GM19099 (cell line): ENCODE measurements around the gene ZC3H18.

Source experiments
- POLR2A ChIP-seq: IDR thresholded peaks from 3 replicates; pipeline ENCODE4 v1.6.1; 2011; ENCODE audit warnings: low read depth; ENCODE audit not compliant: insufficient read length; ENCODE audit errors: extremely low read depth

ZC3H18 gene

DNA sequence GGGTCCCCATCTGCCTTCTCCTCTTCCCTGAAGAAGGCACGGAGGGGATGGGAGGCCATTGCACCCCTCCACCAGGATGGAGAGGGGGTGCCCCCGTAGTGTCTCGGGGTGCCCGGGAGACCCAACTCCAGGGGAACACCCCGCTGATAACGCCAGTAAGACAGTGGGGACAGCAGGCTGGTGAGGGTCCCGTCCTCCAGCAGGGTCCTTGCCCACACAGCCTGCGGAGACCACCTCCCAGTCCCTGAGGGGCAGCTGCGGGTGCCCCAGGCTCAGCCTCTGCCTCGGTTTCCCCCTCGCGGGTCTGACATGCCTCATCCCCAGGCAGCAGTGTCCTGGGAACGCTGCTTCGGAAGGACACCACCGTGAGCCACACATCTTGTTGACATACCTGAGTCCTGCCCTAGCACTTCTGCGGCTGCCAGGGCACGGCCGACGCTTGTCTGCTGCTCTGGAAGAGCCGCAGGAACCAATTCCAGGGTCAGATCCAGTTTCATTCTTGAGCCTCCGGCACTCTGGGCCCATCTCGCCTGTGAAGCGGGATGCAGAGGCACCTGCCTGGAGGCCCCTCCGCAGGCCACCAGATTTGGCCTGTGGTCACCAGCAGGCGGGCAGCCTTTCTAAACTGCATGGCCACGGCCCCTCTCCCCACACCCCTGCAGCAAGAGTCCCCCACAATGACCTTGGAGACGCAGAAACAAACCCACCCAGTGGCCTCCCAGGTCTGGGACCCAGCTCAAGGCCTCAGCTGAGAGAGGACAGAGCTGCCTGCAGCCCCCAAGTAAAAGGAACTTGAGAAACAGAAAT is 39.9 kb upstream of the ZC3H18 start:
- no peak for TF ChIP-seq POLR2A

DNA sequence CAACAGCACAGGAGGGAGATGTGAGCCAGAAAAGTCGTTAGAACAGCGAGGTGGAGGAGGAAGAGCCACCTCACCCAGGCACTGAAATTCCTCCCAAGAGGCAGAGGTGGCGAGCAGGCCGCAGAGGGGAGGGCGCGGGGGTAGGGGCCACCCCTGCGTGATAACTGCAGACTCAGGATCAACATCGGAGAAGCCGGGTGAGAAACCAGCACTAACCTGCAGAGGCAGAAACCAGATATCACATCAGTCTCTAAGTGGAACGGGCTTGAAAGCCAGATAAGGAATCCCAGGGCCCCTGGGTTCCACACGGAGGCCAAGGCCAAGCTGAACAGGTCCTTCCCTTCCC is 39.4 kb upstream of the ZC3H18 start:
- no peak for TF ChIP-seq POLR2A

DNA sequence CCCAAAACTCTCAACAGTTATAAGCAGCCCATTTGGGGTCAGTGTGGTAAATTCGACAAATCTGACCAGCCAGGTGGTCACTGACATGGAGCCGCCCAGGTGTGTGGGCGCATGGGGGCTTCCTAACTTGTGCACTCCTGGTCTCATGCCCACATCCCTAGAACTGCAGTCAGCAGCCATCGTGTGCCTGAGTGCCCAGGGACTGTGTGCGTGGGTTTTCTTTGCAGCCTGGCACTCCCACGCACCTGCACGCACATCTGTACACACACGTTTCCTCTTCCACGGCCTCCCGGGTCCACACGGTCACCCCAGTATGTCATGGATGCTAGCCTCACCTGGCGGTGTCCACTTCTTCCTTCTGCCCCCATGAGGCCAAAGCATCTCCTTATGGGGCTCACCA is 38.9 kb upstream of the ZC3H18 start:
- no peak for TF ChIP-seq POLR2A

DNA sequence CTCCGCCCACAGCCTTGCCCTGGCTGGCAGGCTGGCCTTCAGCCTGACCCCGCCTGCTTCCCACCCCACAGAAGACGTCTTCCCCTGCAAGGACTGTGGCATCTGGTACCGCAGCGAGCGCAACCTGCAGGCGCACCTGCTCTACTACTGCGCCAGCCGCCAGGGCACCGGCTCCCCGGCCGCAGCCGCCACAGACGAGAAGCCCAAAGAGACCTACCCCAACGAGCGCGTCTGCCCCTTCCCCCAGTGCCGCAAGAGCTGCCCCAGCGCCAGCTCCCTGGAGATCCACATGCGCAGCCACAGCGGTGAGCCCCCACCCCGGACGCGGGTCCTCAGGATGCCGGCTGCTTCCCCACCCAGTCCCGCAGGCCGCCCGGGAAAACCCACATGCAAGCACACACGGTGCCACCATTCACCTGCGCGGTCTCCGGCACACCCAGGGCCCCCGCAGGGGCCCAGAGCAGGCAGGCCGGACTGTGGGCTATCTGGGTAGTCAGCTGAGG is 38.2 kb upstream of the ZC3H18 start:
- TF ChIP-seq POLR2A = no peak

DNA sequence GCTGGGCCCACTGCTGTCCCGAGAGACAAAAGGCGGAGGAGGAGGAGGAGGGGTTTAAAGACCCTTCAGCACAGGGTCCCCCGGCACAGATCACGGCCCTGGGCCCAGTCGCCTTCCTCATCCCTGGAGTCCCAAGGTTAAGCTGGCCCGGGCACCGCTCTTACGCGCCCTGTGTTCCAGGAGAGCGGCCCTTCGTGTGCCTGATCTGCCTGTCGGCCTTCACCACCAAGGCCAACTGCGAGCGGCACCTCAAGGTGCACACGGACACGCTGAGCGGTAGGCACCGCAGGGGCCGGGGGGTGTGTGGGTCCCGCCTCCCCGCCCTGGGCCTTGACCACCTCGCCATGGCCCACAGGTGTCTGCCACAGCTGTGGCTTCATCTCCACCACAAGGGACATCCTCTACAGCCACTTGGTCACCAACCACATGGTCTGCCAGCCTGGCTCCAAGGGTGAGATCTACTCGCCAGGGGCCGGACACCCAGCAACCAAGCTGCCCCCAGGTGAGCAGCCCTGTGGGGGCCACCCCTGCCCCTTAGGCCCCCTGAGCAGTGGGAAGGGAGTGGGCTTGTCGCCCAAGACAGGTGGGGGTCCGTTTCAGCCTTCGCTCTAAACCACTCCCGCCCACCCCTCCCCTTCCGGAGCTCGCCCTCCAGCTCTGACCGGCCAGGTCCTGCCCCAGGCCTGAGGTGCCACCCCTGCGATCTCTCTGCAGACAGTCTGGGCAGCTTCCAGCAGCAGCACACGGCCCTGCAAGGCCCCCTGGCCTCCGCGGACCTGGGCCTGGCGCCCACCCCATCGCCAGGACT is 37.6 kb upstream of the ZC3H18 start:
- no peak for TF ChIP-seq POLR2A

DNA sequence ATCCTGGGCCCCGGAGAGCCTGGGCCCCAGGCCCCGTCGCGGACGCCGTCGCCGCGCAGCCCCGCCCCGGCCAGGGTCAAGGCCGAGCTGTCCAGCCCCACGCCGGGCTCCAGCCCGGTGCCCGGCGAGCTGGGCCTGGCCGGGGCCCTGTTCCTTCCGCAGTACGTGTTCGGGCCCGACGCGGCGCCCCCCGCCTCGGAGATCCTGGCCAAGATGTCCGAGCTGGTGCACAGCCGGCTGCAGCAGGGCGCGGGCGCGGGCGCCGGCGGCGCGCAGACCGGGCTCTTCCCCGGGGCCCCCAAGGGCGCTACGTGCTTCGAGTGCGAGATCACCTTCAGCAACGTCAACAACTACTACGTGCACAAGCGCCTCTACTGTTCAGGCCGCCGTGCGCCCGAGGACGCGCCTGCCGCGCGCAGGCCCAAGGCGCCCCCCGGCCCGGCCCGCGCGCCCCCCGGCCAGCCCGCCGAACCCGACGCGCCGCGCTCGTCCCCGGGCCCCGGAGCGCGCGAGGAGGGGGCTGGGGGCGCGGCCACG is 36.8 kb upstream of the ZC3H18 start:
- no peak for TF ChIP-seq POLR2A

DNA sequence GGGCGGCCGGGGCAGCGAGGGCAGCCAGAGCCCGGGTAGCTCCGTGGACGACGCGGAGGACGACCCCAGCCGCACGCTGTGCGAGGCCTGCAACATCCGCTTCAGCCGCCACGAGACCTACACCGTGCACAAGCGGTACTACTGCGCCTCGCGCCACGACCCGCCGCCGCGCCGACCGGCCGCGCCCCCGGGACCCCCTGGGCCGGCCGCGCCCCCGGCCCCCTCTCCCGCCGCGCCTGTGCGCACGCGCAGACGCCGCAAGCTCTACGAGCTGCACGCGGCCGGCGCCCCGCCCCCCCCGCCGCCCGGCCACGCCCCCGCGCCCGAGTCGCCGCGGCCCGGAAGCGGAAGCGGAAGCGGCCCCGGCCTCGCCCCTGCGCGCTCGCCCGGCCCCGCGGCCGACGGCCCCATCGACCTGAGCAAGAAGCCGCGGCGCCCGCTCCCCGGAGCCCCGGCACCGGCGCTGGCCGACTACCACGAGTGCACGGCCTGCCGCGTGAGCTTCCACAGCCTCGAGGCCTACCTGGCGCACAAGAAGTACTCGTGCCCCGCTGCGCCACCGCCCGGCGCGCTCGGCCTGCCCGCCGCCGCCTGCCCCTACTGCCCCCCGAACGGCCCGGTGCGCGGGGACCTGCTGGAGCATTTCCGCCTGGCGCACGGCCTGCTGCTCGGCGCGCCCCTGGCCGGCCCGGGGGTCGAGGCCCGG is 36.1 kb upstream of the ZC3H18 start:
- TF ChIP-seq POLR2A = peak; percentile 86

DNA sequence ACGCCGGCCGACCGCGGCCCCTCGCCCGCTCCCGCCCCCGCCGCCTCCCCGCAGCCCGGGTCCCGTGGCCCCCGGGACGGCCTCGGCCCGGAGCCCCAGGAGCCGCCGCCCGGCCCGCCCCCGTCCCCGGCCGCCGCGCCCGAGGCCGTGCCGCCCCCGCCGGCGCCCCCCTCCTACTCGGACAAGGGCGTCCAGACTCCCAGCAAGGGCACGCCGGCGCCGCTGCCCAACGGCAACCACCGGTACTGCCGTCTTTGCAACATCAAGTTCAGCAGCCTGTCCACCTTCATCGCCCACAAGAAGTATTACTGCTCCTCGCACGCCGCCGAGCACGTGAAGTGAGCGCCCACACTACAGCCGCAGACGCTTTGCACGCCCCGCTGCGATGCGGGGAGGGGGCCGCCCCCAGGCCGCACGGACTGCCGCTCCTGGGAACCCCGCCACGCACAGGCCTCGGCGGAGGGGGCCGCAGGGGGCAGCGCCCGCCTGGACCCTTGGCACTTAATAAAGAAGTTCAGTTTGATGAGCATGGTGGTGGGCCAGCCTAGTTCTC is 35.5 kb upstream of the ZC3H18 start:
- no peak for TF ChIP-seq POLR2A

DNA sequence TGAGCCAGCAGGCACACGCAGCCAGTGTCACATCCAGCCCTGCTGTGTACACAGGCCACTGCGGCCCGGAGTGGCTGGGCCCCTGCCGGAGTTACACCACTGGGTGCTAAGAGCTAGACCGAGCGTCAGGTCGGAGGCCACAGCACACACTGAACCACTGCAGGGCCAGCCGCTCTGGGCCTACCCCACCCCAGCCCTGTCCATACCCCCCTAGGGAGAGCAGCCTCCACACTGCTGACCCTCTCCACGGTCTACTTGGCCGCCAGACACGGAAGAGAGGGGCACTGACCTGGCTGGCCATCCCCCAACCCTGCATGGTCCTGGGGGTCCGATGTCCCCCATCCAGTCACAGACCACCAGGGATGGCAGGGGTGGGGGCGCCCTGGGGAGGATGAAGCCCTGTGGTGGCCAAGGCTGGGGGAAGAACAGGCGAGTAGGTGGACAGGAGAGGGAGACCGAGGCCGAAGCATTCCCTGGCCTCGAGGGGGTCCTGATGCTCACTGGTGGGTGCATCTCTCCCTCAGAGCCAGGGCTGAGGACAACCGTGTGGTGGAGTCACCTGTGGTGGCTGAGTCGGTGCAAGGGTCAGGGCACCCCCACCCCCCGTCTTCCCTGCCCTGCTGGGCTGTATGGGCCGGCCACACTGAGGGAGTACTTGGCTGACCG is 34.9 kb upstream of the ZC3H18 start:
- TF ChIP-seq POLR2A = peak; percentile 6

DNA sequence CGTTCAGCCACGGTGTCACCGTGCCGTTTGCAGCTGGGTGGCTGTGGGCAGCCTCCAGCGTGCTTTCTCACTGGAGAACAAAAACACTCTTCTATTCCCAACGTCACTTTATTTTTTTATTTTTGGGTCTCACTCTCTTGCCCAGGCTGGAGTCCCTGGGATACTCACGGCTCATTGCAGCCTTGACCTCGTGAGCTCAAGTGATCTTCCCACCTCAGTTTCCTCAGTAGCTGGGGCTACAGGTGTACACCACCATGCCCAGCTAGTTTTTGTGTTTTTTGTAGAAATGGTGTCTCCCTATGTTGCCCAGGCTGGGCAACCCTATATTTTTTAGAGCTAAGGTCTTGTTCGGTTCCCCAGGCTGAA is 34.4 kb upstream of the ZC3H18 start:
- TF ChIP-seq POLR2A = no peak

DNA sequence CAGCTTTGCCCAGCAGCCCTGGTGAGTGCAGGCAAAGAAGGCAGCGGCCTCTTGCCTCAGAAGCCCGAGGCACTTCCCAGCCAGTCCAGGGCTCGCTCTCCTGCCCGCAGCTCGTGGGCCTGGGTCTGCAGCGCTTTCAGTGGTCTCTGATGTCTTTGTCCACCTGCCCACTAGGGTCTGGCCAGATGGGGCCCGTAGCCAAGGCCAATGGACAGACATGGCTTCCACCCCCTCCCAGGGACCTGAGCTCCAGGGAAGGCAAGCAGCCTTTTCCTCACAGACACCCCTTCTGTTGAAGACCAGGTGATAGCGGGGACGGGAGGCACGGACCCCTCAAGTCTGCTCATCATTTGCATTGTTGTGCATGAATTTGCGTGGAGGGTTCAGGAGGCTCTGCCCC is 33.7 kb upstream of the ZC3H18 start:
- no peak for TF ChIP-seq POLR2A

DNA sequence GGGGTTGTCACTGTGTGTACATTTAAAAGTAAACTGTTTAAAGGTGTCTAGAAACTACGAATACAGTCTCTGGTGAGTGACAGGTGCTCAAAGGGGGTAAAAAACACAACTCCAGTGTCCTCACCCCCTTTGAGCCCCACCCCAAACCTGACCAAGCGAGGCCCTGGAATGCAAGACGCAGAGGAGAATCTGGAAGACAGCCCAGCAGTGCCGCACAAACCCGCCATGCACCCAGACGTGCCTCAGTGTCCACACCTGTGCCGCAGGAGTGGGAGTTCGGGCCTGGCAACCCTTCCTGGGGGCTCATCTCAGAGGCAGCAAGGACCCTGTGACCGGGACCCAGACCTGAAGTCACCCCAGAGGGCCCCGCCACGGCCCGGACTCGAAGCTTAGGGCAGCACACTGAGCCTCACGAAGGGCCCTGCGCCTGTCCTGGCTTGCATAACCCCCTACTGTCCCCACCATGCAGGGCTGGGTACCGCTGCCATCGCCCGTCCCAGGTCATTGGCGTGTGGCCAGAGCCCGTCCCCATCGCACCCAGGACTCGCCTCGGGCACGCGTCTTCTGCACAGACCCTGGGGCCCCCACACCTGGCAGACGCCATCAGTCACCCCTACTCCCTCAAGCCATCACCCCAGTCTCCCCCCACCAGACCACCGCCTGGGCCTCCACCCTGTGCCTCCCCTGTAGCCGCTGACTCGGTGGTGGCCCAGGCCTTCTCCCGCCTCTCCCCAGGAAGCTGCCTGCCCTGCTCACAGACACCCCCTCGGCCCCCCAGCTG is 33.0 kb upstream of the ZC3H18 start:
- TF ChIP-seq POLR2A = no peak

DNA sequence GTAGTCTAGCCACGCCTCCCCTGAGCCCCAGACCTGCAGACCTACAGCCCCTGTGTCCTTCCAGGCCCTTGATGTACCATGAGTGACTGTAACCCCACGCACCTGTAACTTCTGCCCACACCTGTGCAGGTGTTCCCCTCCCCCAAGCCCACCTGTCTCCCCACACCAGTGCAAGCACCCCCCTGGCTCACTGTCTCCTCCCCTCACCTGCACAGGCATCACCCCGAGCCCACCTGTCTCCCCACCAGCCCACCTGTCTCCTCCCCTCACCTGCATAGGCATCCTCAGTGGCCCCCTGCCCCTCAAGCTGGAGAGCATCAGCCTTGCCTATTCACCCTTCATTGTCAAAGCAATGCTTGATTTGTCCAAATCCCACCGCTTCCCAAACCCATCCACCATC is 32.3 kb upstream of the ZC3H18 start:
- no peak for TF ChIP-seq POLR2A
